MM.1S (cell line): ENCODE results near the gene SETD1A.
"Not testable (repeated sequence)": the region's sequence is repeated elsewhere in the genome, so short reads cannot be mapped to it uniquely, and the experiment has no call there.

ENCODE experiments used
- DNase-seq: peaks from one replicate; pipeline ENCODE4 v3.0.0-alpha.2; 2015
- H2AFZ ChIP-seq: fragments of 300-600 bp; sonication (generic); 2 replicates; pipeline ENCODE4 v1.6.0; 2016; ENCODE audit warnings: antibody characterized with exemption, low read length
- H3F3A ChIP-seq: fragments of 300-600 bp; sonication (generic); 2 replicates; pipeline ENCODE4 v1.6.1; 2016; ENCODE audit warnings: mild to moderate bottlenecking, antibody characterized with exemption, low read length, moderate library complexity, mixed read lengths; ENCODE audit not compliant: insufficient read depth
- H3K27ac ChIP-seq: fragments of 300-600 bp; sonication (generic); 2 replicates; pipeline ENCODE4 v1.5.1; 2016; ENCODE audit warnings: mild to moderate bottlenecking, low read length
- H3K27me3 ChIP-seq: fragments of 300-600 bp; sonication (generic); replicated peaks from 2 replicates; pipeline ENCODE4 v1.6.0; 2016; ENCODE audit warnings: low read length; ENCODE audit not compliant: insufficient read depth
- H3K36me3 ChIP-seq: fragments of 300-600 bp; sonication (generic); replicated peaks from 2 replicates; pipeline ENCODE4 v1.6.1; 2016; ENCODE audit warnings: mild to moderate bottlenecking, low read length, mixed read lengths; ENCODE audit not compliant: insufficient read depth
- H3K4me1 ChIP-seq: fragments of 300-600 bp; sonication (generic); 2 replicates; pipeline ENCODE4 v1.6.1; 2016; ENCODE audit warnings: low read length, mixed read lengths
- H3K4me2 ChIP-seq: fragments of 300-600 bp; sonication (generic); 2 replicates; pipeline ENCODE4 v1.6.0; 2016; ENCODE audit warnings: low read depth, low read length
- H3K4me3 ChIP-seq: fragments of 300-600 bp; sonication (generic); 2 replicates; pipeline ENCODE4 v1.5.1; 2016; ENCODE audit warnings: low read length, mixed read lengths
- H3K79me2 ChIP-seq: fragments of 300-600 bp; sonication (generic); 2 replicates; pipeline ENCODE4 v1.6.1; 2016; ENCODE audit warnings: mixed run types, low read length, mixed read lengths
- H3K9ac ChIP-seq: fragments of 300-600 bp; sonication (generic); 2 replicates; pipeline ENCODE4 v1.6.1; 2016; ENCODE audit warnings: low read length, mixed read lengths
- H3K9me2 ChIP-seq: fragments of 300-600 bp; sonication (generic); replicated peaks from 2 replicates; pipeline ENCODE4 v1.6.1; 2016; ENCODE audit warnings: mild to moderate bottlenecking, low read length, mixed read lengths; ENCODE audit not compliant: insufficient read depth
- H3K9me3 ChIP-seq: fragments of 300-600 bp; sonication (generic); replicated peaks from 2 replicates; pipeline ENCODE4 v1.6.1; 2016; ENCODE audit warnings: mild to moderate bottlenecking, low read length, mixed read lengths; ENCODE audit not compliant: insufficient read depth
- H4K20me1 ChIP-seq: fragments of 300-600 bp; sonication (generic); 2 replicates; pipeline ENCODE4 v1.6.1; 2016; ENCODE audit warnings: mild to moderate bottlenecking, low read length, moderate library complexity, mixed read lengths; ENCODE audit not compliant: insufficient read depth
- CTCF ChIP-seq: fragments of 300-600 bp; sonication (generic); IDR thresholded peaks from 2 replicates; pipeline ENCODE4 v1.5.1; 2016; ENCODE audit warnings: antibody characterized with exemption, low read length, mixed read lengths
- EZH2 ChIP-seq: fragments of 300-600 bp; sonication (generic); optimal IDR thresholded peaks from 2 replicates; pipeline ENCODE3; 2017; ENCODE audit warnings: low read depth, mild to moderate bottlenecking, antibody characterized with exemption, low read length, mixed read lengths
- EZH2phosphoT487 ChIP-seq: fragments of 300-600 bp; sonication (generic); IDR thresholded peaks from 2 replicates; pipeline ENCODE4 v1.6.1; 2018; ENCODE audit warnings: antibody characterized with exemption, low read length

Gene SETD1A

GRCh38 chr16:30934827-30935557 is 22.6 kb upstream of the SETD1A start:
- Histone ChIP-seq H3K9me2 (no peaks in the 10 kb centered on the region), H3K27ac (no peak overlapping the region), H3K9ac (no peak overlapping the region), H3K36me3 (no peaks in the 10 kb centered on the region), H3K4me1 (no peaks in the 10 kb centered on the region), H3K27me3 (no peaks in the 10 kb centered on the region), H3K9me3 (no peaks in the 10 kb centered on the region), H3F3A (no peaks in the 10 kb centered on the region), H3K4me2 (no peak overlapping the region), H3K4me3 (no peak overlapping the region), H4K20me1 (no peaks in the 10 kb centered on the region), H3K79me2 (no peaks in the 10 kb centered on the region), H2AFZ (no peak overlapping the region)
- DNase-seq, result peak; percentile 17
- TF ChIP-seq EZH2 (no peak), EZH2phosphoT487 (no peak), CTCF (peak; percentile 44)

GRCh38 chr16:30937692-30938091 is 19.9 kb upstream of the SETD1A start:
- no peaks in the 10 kb centered on the region for H4K20me1 ChIP-seq
- no peak for TF ChIP-seq EZH2
- no peak for TF ChIP-seq CTCF
- TF ChIP-seq EZH2phosphoT487, result no peak
- no peak overlapping the region for H3K27ac ChIP-seq
- H3K27me3 ChIP-seq, result no peaks in the 10 kb centered on the region
- no peak overlapping the region for H3K4me3 ChIP-seq
- no peak for DNase-seq
- no peaks in the 10 kb centered on the region for H3K79me2 ChIP-seq
- no peak overlapping the region for H2AFZ ChIP-seq
- H3K9ac ChIP-seq, result no peak overlapping the region
- no peaks in the 10 kb centered on the region for H3K9me2 ChIP-seq
- no peak overlapping the region for H3K4me2 ChIP-seq
- H3K4me1 ChIP-seq, result peaks cover 12% of the 10 kb centered on the region
- peaks cover 7% of the 10 kb centered on the region; the same call in 1 of the 2 replicates for H3F3A ChIP-seq
- H3K36me3 ChIP-seq, result no peaks in the 10 kb centered on the region
- no peaks in the 10 kb centered on the region for H3K9me3 ChIP-seq

GRCh38 chr16:30939571-30939970 is 18.0 kb upstream of the SETD1A start:
- not testable (repeated sequence) for H2AFZ ChIP-seq, H3K4me2 ChIP-seq

More at GRCh38 chr16:30939571-30939970, 18.0 kb upstream of the SETD1A start:
- not testable (repeated sequence) for H3K4me3 ChIP-seq, H3K36me3 ChIP-seq, H3F3A ChIP-seq, H3K9me3 ChIP-seq, H3K9ac ChIP-seq, DNase-seq, H3K27ac ChIP-seq, H3K27me3 ChIP-seq, H3K9me2 ChIP-seq, H4K20me1 ChIP-seq, H3K79me2 ChIP-seq
- H3K4me1 ChIP-seq, result peaks cover 12% of the 10 kb centered on the region
